ENCODE data around the gene CNPY1. TPM values are rescaled to one million over a fixed set of nuclear protein-coding genes. Genes with fewer than 3 reads are reported as not detected.

CNPY1 gene
- total and polyA plus RNA-seq, 12 donors: not detected

GRCh38 chr7:155551785-155552611, 5.6 kb upstream of the CNPY1 start:
- TF ChIP-seq CTCF (IDR thresholded peaks at IDR 0.05) (no peak), POLR2A (IDR thresholded peaks at IDR 0.05) (no peak)
- peaks cover 4% of the 10 kb centered on the region for H3K27me3 ChIP-seq
- DNase-seq: no peak

GRCh38 chr7:155550916-155551315, 4.6 kb upstream of the CNPY1 start:
- Histone ChIP-seq H3K27ac (no peak overlapping the region), H3K4me1 (replicated peaks in 1 of 2) (no peaks in the 10 kb centered on the region), H3K9me3 (replicated peaks in 1 of 3) (no peaks in the 10 kb centered on the region), H3K27me3 (peaks cover 4% of the 10 kb centered on the region), H3K4me3 (no peak overlapping the region), H3K36me3 (replicated peaks in 1 of 2) (no peaks in the 10 kb centered on the region)
- 84 to 96% (median 91%) methylated on average over 8 to 12 of the region's 12 CpGs for WGBS, 4 donors
- TF ChIP-seq POLR2A (IDR thresholded peaks at IDR 0.05) (no peak), CTCF (IDR thresholded peaks at IDR 0.05) (no peak)
- no peak for DNase-seq
- intact Hi-C loops (cut with DNase I): no loop called here

More at GRCh38 chr7:155551785-155552611, 5.6 kb upstream of the CNPY1 start:
- no peak overlapping the region for H3K4me3 ChIP-seq
- intact Hi-C loops (cut with DNase I): no loop called here
- WGBS, 4 donors: 66 to 82% (median 77%) methylated on average over 15 of the region's 15 CpGs
- H3K36me3 ChIP-seq (replicated peaks in 1 of 2): no peaks in the 10 kb centered on the region
- H3K9me3 ChIP-seq (replicated peaks in 1 of 3): no peaks in the 10 kb centered on the region
- no peak overlapping the region for H3K27ac ChIP-seq
- no peaks in the 10 kb centered on the region for H3K4me1 ChIP-seq (replicated peaks in 1 of 2)

- no peak for TF ChIP-seq POLR2A (IDR thresholded peaks at IDR 0.05)
- TF ChIP-seq CTCF (IDR thresholded peaks at IDR 0.05): no peak
- no peak overlapping the region for H3K27ac ChIP-seq
- intact Hi-C loops (cut with DNase I): no loop called here
- no peak for DNase-seq
- no peak overlapping the region for H3K4me3 ChIP-seq
- no peaks in the 10 kb centered on the region for H3K9me3 ChIP-seq (replicated peaks in 1 of 3)
- no peaks in the 10 kb centered on the region for H3K4me1 ChIP-seq (replicated peaks in 1 of 2)
- 87 to 94% (median 89%) methylated on average over 6 to 10 of the region's 10 CpGs for WGBS, 4 donors
- no peaks in the 10 kb centered on the region for H3K36me3 ChIP-seq (replicated peaks in 1 of 2)
- no peaks in the 10 kb centered on the region for H3K27me3 ChIP-seq
Observed at GRCh38 chr7:155549226-155549625, 2.9 kb upstream of the CNPY1 start.

- intact Hi-C loops (cut with DNase I): no loop called here
- no peak for TF ChIP-seq CTCF (IDR thresholded peaks at IDR 0.05)
- no peak for TF ChIP-seq POLR2A (IDR thresholded peaks at IDR 0.05)
- 65 to 86% (median 79%) methylated on average over 2 to 12 of the region's 12 CpGs for WGBS, 4 donors
- no peak for DNase-seq
- Histone ChIP-seq H3K27ac (no peak overlapping the region), H3K9me3 (replicated peaks in 1 of 3) (no peaks in the 10 kb centered on the region), H3K36me3 (replicated peaks in 1 of 2) (no peaks in the 10 kb centered on the region), H3K4me1 (replicated peaks in 1 of 2) (no peaks in the 10 kb centered on the region), H3K27me3 (no peaks in the 10 kb centered on the region), H3K4me3 (no peak overlapping the region)
Observed at GRCh38 chr7:155547161-155547791, 917 bp upstream of the CNPY1 start.

Data from adrenal gland (tissue), 12 donors.